MM.1S (cell line): ENCODE results near the gene MCEMP1.

Experiments
- DNase-seq: peaks from one replicate; pipeline ENCODE4 v3.0.0-alpha.2; 2015
- H2AFZ ChIP-seq: fragments of 300-600 bp; sonication (generic); 2 replicates; pipeline ENCODE4 v1.6.0; 2016; ENCODE audit warnings: antibody characterized with exemption, low read length
- H3F3A ChIP-seq: fragments of 300-600 bp; sonication (generic); 2 replicates; pipeline ENCODE4 v1.6.1; 2016; ENCODE audit warnings: mild to moderate bottlenecking, antibody characterized with exemption, low read length, moderate library complexity, mixed read lengths; ENCODE audit not compliant: insufficient read depth
- H3K27ac ChIP-seq: fragments of 300-600 bp; sonication (generic); 2 replicates; pipeline ENCODE4 v1.5.1; 2016; ENCODE audit warnings: mild to moderate bottlenecking, low read length
- H3K27me3 ChIP-seq: fragments of 300-600 bp; sonication (generic); replicated peaks from 2 replicates; pipeline ENCODE4 v1.6.0; 2016; ENCODE audit warnings: low read length; ENCODE audit not compliant: insufficient read depth
- H3K36me3 ChIP-seq: fragments of 300-600 bp; sonication (generic); replicated peaks from 2 replicates; pipeline ENCODE4 v1.6.1; 2016; ENCODE audit warnings: mild to moderate bottlenecking, low read length, mixed read lengths; ENCODE audit not compliant: insufficient read depth
- H3K4me1 ChIP-seq: fragments of 300-600 bp; sonication (generic); 2 replicates; pipeline ENCODE4 v1.6.1; 2016; ENCODE audit warnings: low read length, mixed read lengths
- H3K4me2 ChIP-seq: fragments of 300-600 bp; sonication (generic); 2 replicates; pipeline ENCODE4 v1.6.0; 2016; ENCODE audit warnings: low read depth, low read length
- H3K4me3 ChIP-seq: fragments of 300-600 bp; sonication (generic); 2 replicates; pipeline ENCODE4 v1.5.1; 2016; ENCODE audit warnings: low read length, mixed read lengths
- H3K79me2 ChIP-seq: fragments of 300-600 bp; sonication (generic); 2 replicates; pipeline ENCODE4 v1.6.1; 2016; ENCODE audit warnings: mixed run types, low read length, mixed read lengths
- H3K9ac ChIP-seq: fragments of 300-600 bp; sonication (generic); 2 replicates; pipeline ENCODE4 v1.6.1; 2016; ENCODE audit warnings: low read length, mixed read lengths
- H3K9me2 ChIP-seq: fragments of 300-600 bp; sonication (generic); replicated peaks from 2 replicates; pipeline ENCODE4 v1.6.1; 2016; ENCODE audit warnings: mild to moderate bottlenecking, low read length, mixed read lengths; ENCODE audit not compliant: insufficient read depth
- H3K9me3 ChIP-seq: fragments of 300-600 bp; sonication (generic); replicated peaks from 2 replicates; pipeline ENCODE4 v1.6.1; 2016; ENCODE audit warnings: mild to moderate bottlenecking, low read length, mixed read lengths; ENCODE audit not compliant: insufficient read depth
- H4K20me1 ChIP-seq: fragments of 300-600 bp; sonication (generic); 2 replicates; pipeline ENCODE4 v1.6.1; 2016; ENCODE audit warnings: mild to moderate bottlenecking, low read length, moderate library complexity, mixed read lengths; ENCODE audit not compliant: insufficient read depth
- CTCF ChIP-seq: fragments of 300-600 bp; sonication (generic); IDR thresholded peaks from 2 replicates; pipeline ENCODE4 v1.5.1; 2016; ENCODE audit warnings: antibody characterized with exemption, low read length, mixed read lengths
- EZH2 ChIP-seq: fragments of 300-600 bp; sonication (generic); optimal IDR thresholded peaks from 2 replicates; pipeline ENCODE3; 2017; ENCODE audit warnings: low read depth, mild to moderate bottlenecking, antibody characterized with exemption, low read length, mixed read lengths
- EZH2phosphoT487 ChIP-seq: fragments of 300-600 bp; sonication (generic); IDR thresholded peaks from 2 replicates; pipeline ENCODE4 v1.6.1; 2018; ENCODE audit warnings: antibody characterized with exemption, low read length

The MCEMP1 gene

GRCh38 chr19:7655581-7655980, 21.3 kb upstream of the MCEMP1 start:
- Histone ChIP-seq H3K9ac (no peak overlapping the region), H3K4me1 (no peaks in the 10 kb centered on the region), H3K27ac (no peak overlapping the region), H3K4me2 (no peak overlapping the region), H3K27me3 (peaks cover 59% of the 10 kb centered on the region), H3K4me3 (no peak overlapping the region), H3K9me2 (no peaks in the 10 kb centered on the region), H3K9me3 (no peaks in the 10 kb centered on the region), H2AFZ (no peak overlapping the region), H3K36me3 (no peaks in the 10 kb centered on the region), H3F3A (no peaks in the 10 kb centered on the region), H4K20me1 (no peaks in the 10 kb centered on the region), H3K79me2 (no peaks in the 10 kb centered on the region)
- TF ChIP-seq EZH2phosphoT487 (no peak), CTCF (no peak), EZH2 (no peak)
- DNase-seq, result no peak

- no peaks in the 10 kb centered on the region for H3K9me2 ChIP-seq
- no peak for DNase-seq
- peaks cover 66% of the 10 kb centered on the region for H3K27me3 ChIP-seq
- no peaks in the 10 kb centered on the region for H4K20me1 ChIP-seq
- H3K36me3 ChIP-seq, result no peaks in the 10 kb centered on the region
- H3K27ac ChIP-seq, result no peak overlapping the region
- H3K79me2 ChIP-seq, result no peaks in the 10 kb centered on the region
- no peak overlapping the region for H3K9ac ChIP-seq
- H3F3A ChIP-seq, result no peaks in the 10 kb centered on the region
- H3K9me3 ChIP-seq, result no peaks in the 10 kb centered on the region
- no peak overlapping the region for H3K4me2 ChIP-seq
- H3K4me1 ChIP-seq, result no peaks in the 10 kb centered on the region
- H3K4me3 ChIP-seq, result no peak overlapping the region
- no peak overlapping the region for H2AFZ ChIP-seq
- TF ChIP-seq EZH2phosphoT487 (no peak), EZH2 (no peak), CTCF (no peak)
These were observed 19.6 kb upstream of the MCEMP1 start for GRCh38 chr19:7657131-7657751.

- Histone ChIP-seq H3K4me1 (no peaks in the 10 kb centered on the region), H3K27me3 (peaks cover 71% of the 10 kb centered on the region), H3K4me2 (peak overlapping the region; percentile 73), H3K4me3 (peak overlapping the region; percentile 64), H3K9ac (peak overlapping the region; percentile 38; the same call in 1 of the 2 replicates), H3K36me3 (no peaks in the 10 kb centered on the region), H3F3A (no peaks in the 10 kb centered on the region), H4K20me1 (no peaks in the 10 kb centered on the region), H2AFZ (peak overlapping the region; percentile 88), H3K9me3 (no peaks in the 10 kb centered on the region), H3K79me2 (no peaks in the 10 kb centered on the region), H3K9me2 (no peaks in the 10 kb centered on the region), H3K27ac (no peak overlapping the region)
- peak; percentile 83 for DNase-seq
- no peak for TF ChIP-seq EZH2phosphoT487
- TF ChIP-seq CTCF, result no peak
- TF ChIP-seq EZH2, result no peak
These were observed 18.6 kb upstream of the MCEMP1 start for GRCh38 chr19:7658219-7658686.
